Prostate gland (tissue), 2 donors: ENCODE data around the gene ZNF280C.

Experiments used
- CTCF ChIP-seq, 4 experiments: fragments of 200-600 bp in 2 of 4; fragments of 450-650 bp in 2 of 4; sonication (generic) in 2 of 4; IDR thresholded peaks; 1 replicate in 3 of 4; 2 replicates in 1 of 4; pipeline ENCODE4 v1.5.1; 2016 to 2019; ENCODE audit warnings: antibody characterized with exemption in 4 of 4, mild to moderate bottlenecking in 2 of 4, moderate library complexity in 2 of 4
- POLR2AphosphoS5 ChIP-seq: sonication (generic); formaldehyde crosslinking; IDR thresholded peaks from one replicate; pipeline ENCODE4 v1.6.1; 2017; ENCODE audit warnings: antibody characterized with exemption

GRCh38 chrX:130166503-130166777, 102.3 kb downstream of the ZNF280C start:
- no peak for TF ChIP-seq POLR2AphosphoS5
- TF ChIP-seq CTCF (IDR thresholded peaks at IDR 0.05) = no peak
